Muscle layer of colon (tissue), 2 donors: ENCODE results near the gene POLE4.

Source experiments
- H3K27ac ChIP-seq: one replicate; pipeline ENCODE4 v1.7.0; 2013; ENCODE audit warnings: low read depth, mild to moderate bottlenecking, low read length, moderate library complexity
- H3K27me3 ChIP-seq, 2 donors: one replicate each; pipeline ENCODE4 v1.7.0; 2013; ENCODE audit warnings: low read length in 2 of 2, mild to moderate bottlenecking in 2 of 2; ENCODE audit not compliant: insufficient read depth in 2 of 2, control insufficient read depth in 1 of 2
- H3K36me3 ChIP-seq: one replicate; pipeline ENCODE4 v1.7.0; 2013; ENCODE audit warnings: mild to moderate bottlenecking, low read length; ENCODE audit not compliant: insufficient read depth
- H3K4me1 ChIP-seq: one replicate; pipeline ENCODE4 v1.7.0; 2013; ENCODE audit warnings: mild to moderate bottlenecking, low read length; ENCODE audit not compliant: insufficient read depth
- H3K4me3 ChIP-seq, 2 donors: one replicate each; pipeline ENCODE4 v1.7.0; 2013; ENCODE audit warnings: low read length in 2 of 2, low read depth in 1 of 2, mild to moderate bottlenecking in 1 of 2, moderate library complexity in 1 of 2
- H3K9ac ChIP-seq: one replicate; pipeline ENCODE4 v1.7.0; 2013; ENCODE audit warnings: low read length
- H3K9me3 ChIP-seq: one replicate; pipeline ENCODE4 v1.7.0; 2013; ENCODE audit warnings: mild to moderate bottlenecking, low read length
- donor health status: abdominal sarcoma.
- donor health status: Adenocarcinoma of cecum.

Gene POLE4

DNA sequence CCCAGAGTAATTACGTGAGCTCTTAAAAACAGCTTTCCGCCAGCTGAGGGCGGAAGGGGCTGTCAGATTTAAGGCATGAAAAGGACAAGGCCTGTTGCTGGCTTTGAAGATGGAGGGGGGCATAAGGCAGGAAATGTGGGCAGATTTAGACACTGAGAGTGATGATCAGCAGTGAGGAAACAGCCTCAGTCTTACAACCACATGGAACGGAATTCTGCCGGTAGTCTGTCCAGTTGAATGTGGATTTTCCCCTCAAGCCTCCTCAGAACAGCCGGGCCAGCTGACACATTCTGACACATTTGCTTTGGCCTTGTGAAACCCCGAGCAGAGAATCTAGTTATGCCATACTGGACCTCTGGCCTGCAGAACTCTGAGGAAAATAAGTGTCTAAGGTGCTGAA lies 16.6 kb downstream of the POLE4 start:
- no peaks in the 10 kb centered on the region for H3K4me1 ChIP-seq
- no peak overlapping the region for H3K27ac ChIP-seq
- H3K36me3 ChIP-seq = no peaks in the 10 kb centered on the region
- no peak overlapping the region for H3K4me3 ChIP-seq
- no peaks in the 10 kb centered on the region for H3K27me3 ChIP-seq
- no peaks in the 10 kb centered on the region for H3K9me3 ChIP-seq
- no peak overlapping the region for H3K9ac ChIP-seq

- Histone ChIP-seq H3K4me1 (no peaks in the 10 kb centered on the region), H3K27me3 (no peaks in the 10 kb centered on the region), H3K4me3 (no peak overlapping the region)
These were observed 21.4 kb downstream of the POLE4 start for GRCh38 chr2:74979844-74980243.

GRCh38 chr2:74982577-74982976 lies 24.1 kb downstream of the POLE4 start:
- no peak overlapping the region for H3K9ac ChIP-seq
- H3K4me3 ChIP-seq = no peak overlapping the region
- no peaks in the 10 kb centered on the region for H3K36me3 ChIP-seq
- no peaks in the 10 kb centered on the region for H3K9me3 ChIP-seq
- no peak overlapping the region for H3K27ac ChIP-seq
- H3K27me3 ChIP-seq = no peaks in the 10 kb centered on the region
- H3K4me1 ChIP-seq = no peaks in the 10 kb centered on the region

More at GRCh38 chr2:74979844-74980243, 21.4 kb downstream of the POLE4 start:
- no peaks in the 10 kb centered on the region for H3K9me3 ChIP-seq
- H3K27ac ChIP-seq = no peak overlapping the region
- H3K9ac ChIP-seq = no peak overlapping the region
- H3K36me3 ChIP-seq = no peaks in the 10 kb centered on the region

DNA sequence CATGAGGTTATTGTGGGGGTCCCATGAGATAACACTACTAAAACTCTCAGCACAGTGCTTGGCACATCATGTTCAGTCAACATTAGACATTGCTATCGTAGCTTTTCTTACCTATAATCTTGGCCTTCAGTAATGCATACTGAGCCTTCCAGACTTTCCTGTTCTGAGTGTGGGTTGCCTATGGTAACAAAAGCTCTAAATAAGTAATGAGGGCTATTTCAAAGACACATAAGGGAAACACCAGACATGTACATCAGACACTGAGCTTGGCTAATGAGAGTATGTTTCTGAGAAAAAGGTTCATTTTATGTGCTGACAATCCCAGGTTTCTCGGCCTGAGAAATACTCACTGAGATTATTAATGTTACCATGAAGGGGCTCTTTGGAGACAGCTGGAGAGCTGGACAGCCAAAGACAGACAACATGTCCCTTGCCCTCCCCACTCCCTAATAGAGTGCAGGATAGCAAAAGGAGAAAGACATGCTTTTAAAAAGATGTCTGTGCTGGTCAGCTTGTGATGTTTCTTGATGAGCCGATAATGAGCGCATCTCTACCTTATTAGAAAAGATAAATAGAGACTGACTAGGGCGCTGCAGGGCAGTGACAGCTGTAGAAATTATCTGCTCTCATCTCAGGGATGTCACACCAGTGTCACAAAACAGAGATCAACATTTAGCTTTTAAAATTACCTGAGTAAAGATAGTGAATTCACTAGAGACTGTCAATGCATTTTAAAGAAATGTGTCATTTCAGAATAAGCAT lies 25.4 kb downstream of the POLE4 start:
- no peaks in the 10 kb centered on the region for H3K9me3 ChIP-seq
- H3K9ac ChIP-seq = no peak overlapping the region
- no peak overlapping the region for H3K27ac ChIP-seq
- no peaks in the 10 kb centered on the region for H3K4me1 ChIP-seq
- no peaks in the 10 kb centered on the region for H3K27me3 ChIP-seq
- H3K4me3 ChIP-seq = no peak overlapping the region
- no peaks in the 10 kb centered on the region for H3K36me3 ChIP-seq

DNA sequence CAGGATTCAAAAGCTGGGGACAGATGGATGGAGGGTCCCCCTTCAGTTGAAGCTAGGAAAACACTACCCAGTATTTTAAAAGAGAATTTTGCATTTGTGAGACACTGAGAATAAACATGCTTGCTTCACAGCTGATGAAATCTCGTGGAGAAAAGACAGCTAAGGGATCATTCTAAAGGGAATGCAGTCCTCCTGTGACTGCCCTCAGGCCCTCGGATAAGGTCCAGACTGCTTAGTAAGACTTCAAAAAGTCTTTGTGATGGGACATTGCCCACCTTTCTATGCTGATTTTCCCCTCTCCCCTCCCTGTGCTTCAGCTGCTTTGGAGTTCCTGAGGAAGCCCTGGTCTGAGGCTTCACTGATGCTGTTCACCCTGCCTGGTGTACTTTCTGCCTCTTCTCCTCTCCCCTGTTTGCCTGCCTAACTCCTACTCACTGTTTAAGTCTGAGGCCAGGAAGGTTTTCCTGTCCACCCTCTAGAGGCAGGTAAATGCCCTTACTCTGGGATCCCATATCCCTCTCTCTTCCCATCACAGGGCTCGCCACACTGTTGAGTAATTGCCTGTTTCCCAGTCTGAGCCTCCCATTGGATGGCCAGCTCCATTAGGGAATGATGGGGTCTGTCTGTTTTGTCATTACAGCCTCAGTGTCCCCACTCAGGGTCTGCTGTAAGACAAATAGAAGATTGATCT lies 26.6 kb downstream of the POLE4 start:
- Histone ChIP-seq H3K36me3 (no peaks in the 10 kb centered on the region), H3K4me3 (no peak overlapping the region), H3K9me3 (no peaks in the 10 kb centered on the region), H3K4me1 (no peaks in the 10 kb centered on the region), H3K27me3 (no peaks in the 10 kb centered on the region), H3K9ac (no peak overlapping the region), H3K27ac (no peak overlapping the region)

DNA sequence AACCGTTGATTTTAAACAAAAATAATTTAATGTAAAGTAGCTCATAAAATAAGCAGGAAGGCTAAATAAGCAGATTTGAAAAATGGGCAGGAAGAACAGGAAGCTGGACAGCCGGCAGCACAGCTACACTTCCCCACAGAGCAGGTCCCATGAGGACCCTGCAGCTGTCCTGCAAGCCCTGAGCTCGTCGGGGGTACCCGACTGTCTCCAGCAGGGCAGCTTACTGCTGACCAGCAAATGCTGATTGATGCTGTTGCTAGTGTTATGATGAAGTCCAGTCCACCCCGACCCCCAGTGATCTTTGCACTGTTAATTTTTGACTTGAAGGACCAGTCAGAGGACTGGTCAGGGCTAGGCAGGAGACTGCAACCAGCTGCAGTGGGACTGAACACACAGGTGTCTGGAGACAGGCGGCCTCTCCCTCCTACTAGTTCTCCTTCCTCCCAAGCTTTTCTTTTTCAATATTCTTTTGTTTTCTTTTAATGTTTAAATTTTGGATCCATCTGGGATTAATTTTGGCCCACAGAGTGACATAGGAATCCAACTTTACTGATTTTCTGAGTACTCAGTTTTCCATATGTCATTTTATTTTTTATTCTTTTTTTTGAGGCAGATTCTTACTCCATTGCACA lies 27.7 kb downstream of the POLE4 start:
- Histone ChIP-seq H3K9me3 (no peaks in the 10 kb centered on the region), H3K4me1 (no peaks in the 10 kb centered on the region), H3K27me3 (no peaks in the 10 kb centered on the region), H3K4me3 (no peak overlapping the region), H3K9ac (no peak overlapping the region), H3K36me3 (no peaks in the 10 kb centered on the region), H3K27ac (no peak overlapping the region)

DNA sequence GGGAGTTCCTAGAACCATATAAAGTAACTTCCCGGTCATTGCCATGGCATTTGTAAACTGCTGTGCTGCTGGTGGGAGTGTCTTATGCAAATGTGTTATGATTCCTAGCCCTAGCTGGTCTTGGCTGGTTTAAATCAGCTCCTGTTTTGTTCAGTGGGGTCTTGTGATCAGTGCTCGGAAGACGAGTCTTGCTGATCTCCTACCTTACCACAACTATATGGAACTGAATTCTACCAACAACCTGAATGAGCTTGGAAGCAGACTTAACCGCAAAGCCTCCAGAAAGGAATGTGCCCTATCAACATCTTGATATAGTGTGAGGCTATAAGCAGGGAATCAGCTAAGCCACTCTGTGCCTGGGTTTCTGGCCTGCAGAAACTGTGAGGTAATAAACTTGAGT lies 33.5 kb downstream of the POLE4 start:
- Histone ChIP-seq H3K27me3 (no peaks in the 10 kb centered on the region), H3K4me1 (no peaks in the 10 kb centered on the region), H3K9me3 (no peaks in the 10 kb centered on the region), H3K36me3 (no peaks in the 10 kb centered on the region), H3K27ac (no peak overlapping the region), H3K9ac (no peak overlapping the region), H3K4me3 (no peak overlapping the region)

- H3K9me3 ChIP-seq = no peaks in the 10 kb centered on the region
- no peak overlapping the region for H3K4me3 ChIP-seq
- no peak overlapping the region for H3K9ac ChIP-seq
- H3K27me3 ChIP-seq = no peaks in the 10 kb centered on the region
- no peaks in the 10 kb centered on the region for H3K4me1 ChIP-seq
- H3K36me3 ChIP-seq = no peaks in the 10 kb centered on the region
- no peak overlapping the region for H3K27ac ChIP-seq
These were observed 41.0 kb downstream of the POLE4 start for GRCh38 chr2:74999468-74999867.

- H3K9ac ChIP-seq = no peak overlapping the region
- no peaks in the 10 kb centered on the region for H3K9me3 ChIP-seq
- H3K4me3 ChIP-seq = no peak overlapping the region
- no peak overlapping the region for H3K27ac ChIP-seq
- no peaks in the 10 kb centered on the region for H3K27me3 ChIP-seq
- no peaks in the 10 kb centered on the region for H3K36me3 ChIP-seq
- H3K4me1 ChIP-seq = no peaks in the 10 kb centered on the region
These were observed 43.6 kb downstream of the POLE4 start for GRCh38 chr2:75002007-75002406.

DNA sequence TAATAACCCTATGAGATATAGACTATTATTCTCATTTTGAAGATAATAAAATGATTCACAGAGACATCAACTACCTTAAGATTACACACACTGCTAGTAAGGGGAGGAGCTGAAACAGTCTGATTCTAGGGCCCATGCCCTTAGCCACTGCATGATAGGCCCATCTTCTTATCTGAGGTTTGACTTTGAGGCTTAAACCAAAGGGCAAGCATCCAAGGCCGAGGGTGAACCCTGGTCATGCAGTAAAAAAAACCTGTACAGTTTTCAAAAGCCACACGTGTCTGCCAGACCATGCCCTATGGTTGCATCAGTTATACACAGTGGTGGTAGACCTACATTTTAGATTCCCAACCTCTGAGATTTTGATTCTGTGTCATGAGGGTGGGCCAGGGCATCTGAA lies 44.8 kb downstream of the POLE4 start:
- H3K36me3 ChIP-seq = no peaks in the 10 kb centered on the region
- H3K27ac ChIP-seq = no peak overlapping the region
- H3K27me3 ChIP-seq = no peaks in the 10 kb centered on the region
- H3K4me1 ChIP-seq = no peaks in the 10 kb centered on the region
- no peak overlapping the region for H3K9ac ChIP-seq
- H3K4me3 ChIP-seq = no peak overlapping the region
- H3K9me3 ChIP-seq = no peaks in the 10 kb centered on the region

DNA sequence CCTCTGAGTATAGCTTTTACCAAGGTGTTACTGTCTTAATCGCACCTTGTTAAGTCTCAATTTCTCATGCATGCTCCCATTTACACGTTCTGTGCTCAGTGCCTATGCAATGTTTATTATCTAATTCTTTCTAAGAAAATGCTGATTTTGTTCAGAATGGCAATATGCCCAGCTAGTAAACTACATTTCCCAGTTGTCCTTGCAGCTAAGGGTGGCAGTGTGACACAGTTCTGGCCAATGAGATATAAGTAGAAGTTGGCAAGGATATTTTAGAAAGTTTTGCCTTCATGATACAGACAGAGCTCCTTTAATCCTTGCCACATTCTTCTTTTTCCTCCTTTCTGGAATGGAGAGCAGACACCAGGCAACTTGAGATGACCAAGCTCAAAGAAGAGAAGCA lies 45.3 kb downstream of the POLE4 start:
- no peaks in the 10 kb centered on the region for H3K4me1 ChIP-seq
- no peak overlapping the region for H3K27ac ChIP-seq
- H3K9ac ChIP-seq = no peak overlapping the region
- no peaks in the 10 kb centered on the region for H3K9me3 ChIP-seq
- no peaks in the 10 kb centered on the region for H3K27me3 ChIP-seq
- no peak overlapping the region for H3K4me3 ChIP-seq
- no peaks in the 10 kb centered on the region for H3K36me3 ChIP-seq
